NCI-H2196 treated with DMSO at 0.1 percent for 48 hours (cell line): Measurements from ENCODE around the gene CEPT1.

ENCODE experiments used
- DNase-seq: peaks from one replicate; lab custom pipeline; 2025; ENCODE audit not compliant: unreplicated experiment; lab: John Stamatoyannopoulos, UW

CEPT1 gene

GRCh38 chr1:111192074-111192473, 52.1 kb downstream of the CEPT1 start:
- no peak for DNase-seq

- no peak for DNase-seq
Measured at GRCh38 chr1:111192658-111193519, 52.9 kb downstream of the CEPT1 start.

GRCh38 chr1:111193712-111194480, 53.9 kb downstream of the CEPT1 start:
- no peak for DNase-seq

- no peak for DNase-seq
Measured at GRCh38 chr1:111195002-111195684, 55.1 kb downstream of the CEPT1 start.

- DNase-seq, result no peak
Measured at GRCh38 chr1:111196213-111196612, 56.2 kb downstream of the CEPT1 start.

- DNase-seq, result no peak
Measured at GRCh38 chr1:111197598-111198284, 57.7 kb downstream of the CEPT1 start.

- no peak for DNase-seq
Measured at GRCh38 chr1:111198836-111199235, 58.8 kb downstream of the CEPT1 start.

GRCh38 chr1:111199329-111199728, 59.3 kb downstream of the CEPT1 start:
- no peak for DNase-seq

- DNase-seq, result no peak
Measured at GRCh38 chr1:111199881-111200801, 60.1 kb downstream of the CEPT1 start, which contains the start of gene DENND2D. TSS of gene DENND2D (minus strand) at chr1:111200646. CDS start at chr1:111200459, 187 bp downstream.

GRCh38 chr1:111200802-111201161, 60.8 kb downstream of the CEPT1 start:
- DNase-seq, result no peak

- no peak for DNase-seq
Measured at GRCh38 chr1:111201275-111202090, 61.5 kb downstream of the CEPT1 start.

- no peak for DNase-seq
Measured at GRCh38 chr1:111202366-111202706, 62.3 kb downstream of the CEPT1 start.

- DNase-seq, result no peak
Measured at GRCh38 chr1:111202707-111203623, 62.9 kb downstream of the CEPT1 start.

- peak; percentile 55 for DNase-seq
Measured at GRCh38 chr1:111203681-111204200, 63.7 kb downstream of the CEPT1 start.

- peak; percentile 46 for DNase-seq
Measured at GRCh38 chr1:111204201-111204982, 64.4 kb downstream of the CEPT1 start.

- DNase-seq, result no peak
Measured at GRCh38 chr1:111204983-111205713, 65.1 kb downstream of the CEPT1 start.

GRCh38 chr1:111205714-111206050, 65.7 kb downstream of the CEPT1 start:
- DNase-seq, result no peak
